GM12878 (cell line): Measurements from ENCODE around the gene PCDHB11. TPM values are rescaled to one million over a fixed set of nuclear protein-coding genes. Genes with fewer than 3 reads are reported as not detected.

Source experiments
- ATAC-seq: fragments of 200-7000 bp; cut with Tn5 transposase; 3 replicates; pipeline ENCODE4 v1.9.1; 2020; ENCODE audit warnings: mild to moderate bottlenecking, moderate library complexity
- BruUV-seq: library from RNA; stranded (reverse); fragments of 400-500 nt; replicated peaks from 2 replicates; lab custom pipeline; 2021; lab: Mats Ljungman, UMichigan
- CTCF ChIA-PET: fragments of 300-600 bp; sonication (Branson Sonifier 250); formaldehyde crosslinking; extraction: SDS; loops from one replicate; lab custom pipeline; 2021; ENCODE audit warnings: inconsistent platforms; lab: Yijun Ruan, JAX
- POLR2A ChIA-PET: fragments of 350-600 bp; formaldehyde crosslinking; extraction: SDS; loops from one replicate; lab custom pipeline; 2021; ENCODE audit warnings: inconsistent platforms; lab: Charles Lee
- RAD21 ChIA-PET: fragments of 300-600 bp; sonication (Branson Sonifier 250); formaldehyde crosslinking; loops from one replicate; lab custom pipeline; 2023; ENCODE audit warnings: antibody characterized with exemption; ENCODE audit not compliant: unreplicated experiment; lab: Charles Lee
- SMC1A ChIA-PET: fragments of 300-600 bp; sonication (Branson Sonifier 250); formaldehyde crosslinking; loops from one replicate; lab custom pipeline; 2023; ENCODE audit not compliant: unreplicated experiment, uncharacterized antibody; lab: Charles Lee
- DNase-seq: peaks from one replicate; pipeline ENCODE4 v3.0.0-alpha.2; 2011; ENCODE audit warnings: low read depth, low spot score
- FAIRE-seq: peaks from 3 replicates; lab custom pipeline; 2011; peaks lifted over from hg19 to GRCh38; lab: Jason Lieb, UNC
- H2AFZ ChIP-seq: 2 replicates; pipeline ENCODE4 v1.6.0; 2011; ENCODE audit warnings: low read depth, low read length, control low read depth; ENCODE audit not compliant: control insufficient read depth
- H3K27ac ChIP-seq: 2 replicates; pipeline ENCODE4 v1.5.1; 2011; ENCODE audit warnings: control low read depth; ENCODE audit not compliant: control insufficient read depth, insufficient read depth
- H3K27me3 ChIP-seq, 2 experiments: replicated peaks in 1 of 2; 2 replicates each; pipeline versions ENCODE4 v1.6.0 to v1.6.1; 2011; ENCODE audit warnings: low read length in 1 of 2; ENCODE audit not compliant: control insufficient read depth in 2 of 2, insufficient read depth in 2 of 2
- H3K36me3 ChIP-seq, 2 experiments: 2 replicates each; pipeline ENCODE4 v1.5.1; 2011; ENCODE audit warnings: low read length in 1 of 2; ENCODE audit not compliant: control insufficient read depth in 2 of 2, insufficient read depth in 2 of 2
- H3K4me1 ChIP-seq: 2 replicates; pipeline ENCODE4 v1.6.1; 2011; ENCODE audit warnings: mild to moderate bottlenecking, low read length, moderate library complexity, mixed read lengths; ENCODE audit not compliant: control insufficient read depth, insufficient read depth
- H3K4me2 ChIP-seq: 2 replicates; pipeline ENCODE4 v1.6.0; 2011; ENCODE audit warnings: control low read depth; ENCODE audit not compliant: control insufficient read depth, insufficient read depth
- H3K4me3 ChIP-seq: fragments of 200-600 bp; sonication (generic); 2 replicates; pipeline ENCODE4 v1.5.1; 2016
- H3K79me2 ChIP-seq: 2 replicates; pipeline ENCODE4 v1.6.0; 2011; ENCODE audit warnings: low read length; ENCODE audit not compliant: control insufficient read depth, insufficient read depth
- H3K9ac ChIP-seq: 2 replicates; pipeline ENCODE4 v1.8.0; 2011; ENCODE audit warnings: low read length, control low read depth, mixed read lengths; ENCODE audit not compliant: control insufficient read depth, insufficient read depth
- H3K9me3 ChIP-seq: replicated peaks from 3 replicates; pipeline ENCODE4 v1.5.1; 2011; ENCODE audit warnings: mild to moderate bottlenecking, low read length; ENCODE audit not compliant: control insufficient read depth, insufficient read depth
- H4K20me1 ChIP-seq: 2 replicates; pipeline ENCODE4 v1.6.0; 2011; ENCODE audit not compliant: control insufficient read depth, insufficient read depth
- CEBPB ChIP-seq, 2 experiments: fragments of 150-350 bp in 1 of 2; IDR thresholded peaks; 2 replicates each; pipeline ENCODE4 v1.6.1; 2012 to 2014; ENCODE audit warnings: low read depth in 2 of 2, low read length in 2 of 2, borderline replicate concordance in 1 of 2, inconsistent platforms in 1 of 2
- CEBPZ ChIP-seq: fragments of 150-350 bp; IDR thresholded peaks from 2 replicates; pipeline ENCODE4 v1.6.1; 2016; ENCODE audit warnings: low read depth, low read length
- EGR1 ChIP-seq, 2 experiments: IDR thresholded peaks; 1 replicate in 1 of 2; 2 replicates in 1 of 2; pipeline ENCODE4 v1.6.1; 2011 to 2012; ENCODE audit warnings: low read depth in 2 of 2, low read length in 2 of 2, borderline replicate concordance in 1 of 2, mild to moderate bottlenecking in 1 of 2, moderate library complexity in 1 of 2
- FOXM1 ChIP-seq: IDR thresholded peaks from 2 replicates; pipeline ENCODE4 v1.6.1; 2012; ENCODE audit warnings: low read depth, mild to moderate bottlenecking, inconsistent platforms, low read length, moderate library complexity
- MYB ChIP-seq: fragments of 150-350 bp; IDR thresholded peaks from 2 replicates; pipeline ENCODE4 v1.6.1; 2014; ENCODE audit warnings: mild to moderate bottlenecking, low read depth, low read length, borderline replicate concordance
- NR2C1 ChIP-seq: fragments of 450-650 bp; IDR thresholded peaks from 2 replicates; pipeline ENCODE4 v1.6.1; 2017; ENCODE audit warnings: antibody characterized with exemption, mild to moderate bottlenecking, moderate library complexity
- PAX8 ChIP-seq: fragments of 450-650 bp; IDR thresholded peaks from 2 replicates; pipeline ENCODE4 v1.6.1; 2017; ENCODE audit warnings: mild to moderate bottlenecking, moderate library complexity
- RELA ChIP-seq: fragments of 450-650 bp; IDR thresholded peaks from 2 replicates; pipeline ENCODE4 v1.8.0; 2014; ENCODE audit warnings: borderline replicate concordance; ENCODE audit not compliant: partially characterized antibody
- SMARCA5 ChIP-seq: fragments of 450-650 bp; IDR thresholded peaks from 2 replicates; pipeline ENCODE4 v1.6.1; 2017; ENCODE audit warnings: mild to moderate bottlenecking
- SMC3 ChIP-seq: IDR thresholded peaks from 2 replicates; pipeline ENCODE4 v1.6.1; 2011; ENCODE audit warnings: low read length, improper control_type of control experiment, borderline replicate concordance
- SP1 ChIP-seq: IDR thresholded peaks from one replicate; pipeline ENCODE4 v1.6.1; 2011; ENCODE audit warnings: low read depth, low read length
- STAT3 ChIP-seq: IDR thresholded peaks from 2 replicates; pipeline ENCODE4 v1.6.1; 2011; ENCODE audit warnings: low read depth, low read length, improper control_type of control experiment
- ZNF384 ChIP-seq: IDR thresholded peaks from 2 replicates; pipeline ENCODE4 v1.6.1; 2012; ENCODE audit warnings: low read depth, mild to moderate bottlenecking, low read length, improper control_type of control experiment, borderline replicate concordance
- WGBS: methylation state at CpG from one replicate; pipeline ENCODE4 v1.1.6; 2016; ENCODE audit warnings: low lambda C conversion rate; ENCODE audit not compliant: insufficient replicate concordance, insufficient coverage; ENCODE audit errors: missing lambda C conversion rate; 5-methylcytosine and 5-hydroxymethylcytosine counted together
- in situ Hi-C: fragments of 300-500 bp; cut with MboI; formaldehyde crosslinking; loops from 9 replicates; pipeline ENCODE4 v1.14.3; 2018; ENCODE audit warnings: mixed read lengths
- intact Hi-C: fragments of 100-400 bp; cut with micrococcal nuclease; formaldehyde crosslinking; loops from one replicate; pipeline ENCODE4 v1.14.2; 2022; ENCODE audit not compliant: unreplicated experiment
- polyA plus RNA-seq, 11 experiments: library from polyadenylated mRNA; depleted of rRNA in 4 of 11; unstranded in 6 of 11; stranded (reverse) in 5 of 11; fragments of >200 nt; fragmentation: Nextera tagmentation in 4 of 11; fragmentation: Illumina TruSeq in 1 of 11; extraction: Ambion mirVana in 4 of 11; extraction: Trizol in 1 of 11; gene quantifications; 1 replicate in 1 of 11; 2 replicates in 10 of 11; pipeline versions ENCODE4 v1.2.1 to v1.2.3, GENCODE V29; 2011 to 2016; ENCODE audit warnings: inconsistent platforms in 2 of 11, missing spikeins in 2 of 11, low read depth in 1 of 11
- total RNA-seq, 4 experiments: library from RNA; depleted of rRNA in 3 of 4; stranded (reverse); fragments of >200 nt in 3 of 4; fragmentation: Illumina TruSeq in 1 of 4; extraction: Trizol in 1 of 4; gene quantifications; 2 replicates each; pipeline versions ENCODE4 v1.2.1 to v1.2.3, GENCODE V29; 2013 to 2021
- TF ChIP-seq, protein P1 (sequence below): IDR thresholded peaks from 2 replicates; pipeline ENCODE4 v1.6.1; 2011; ENCODE audit warnings: low read depth, mild to moderate bottlenecking, low read length, moderate library complexity, borderline replicate concordance; ENCODE audit errors: extremely low read depth
- TF ChIP-seq, protein P2 (sequence below): fragments of 450-650 bp; IDR thresholded peaks from 2 replicates; pipeline ENCODE4 v1.6.1; 2018; ENCODE audit warnings: mild to moderate bottlenecking, low read depth, moderate library complexity; ENCODE audit not compliant: partially characterized antibody

The PCDHB11 gene
- total and polyA plus RNA-seq, 10 of the 15 experiments (the other 5 are each of a cell fraction or from before 2014, with no cell fraction given): not detected

DNA sequence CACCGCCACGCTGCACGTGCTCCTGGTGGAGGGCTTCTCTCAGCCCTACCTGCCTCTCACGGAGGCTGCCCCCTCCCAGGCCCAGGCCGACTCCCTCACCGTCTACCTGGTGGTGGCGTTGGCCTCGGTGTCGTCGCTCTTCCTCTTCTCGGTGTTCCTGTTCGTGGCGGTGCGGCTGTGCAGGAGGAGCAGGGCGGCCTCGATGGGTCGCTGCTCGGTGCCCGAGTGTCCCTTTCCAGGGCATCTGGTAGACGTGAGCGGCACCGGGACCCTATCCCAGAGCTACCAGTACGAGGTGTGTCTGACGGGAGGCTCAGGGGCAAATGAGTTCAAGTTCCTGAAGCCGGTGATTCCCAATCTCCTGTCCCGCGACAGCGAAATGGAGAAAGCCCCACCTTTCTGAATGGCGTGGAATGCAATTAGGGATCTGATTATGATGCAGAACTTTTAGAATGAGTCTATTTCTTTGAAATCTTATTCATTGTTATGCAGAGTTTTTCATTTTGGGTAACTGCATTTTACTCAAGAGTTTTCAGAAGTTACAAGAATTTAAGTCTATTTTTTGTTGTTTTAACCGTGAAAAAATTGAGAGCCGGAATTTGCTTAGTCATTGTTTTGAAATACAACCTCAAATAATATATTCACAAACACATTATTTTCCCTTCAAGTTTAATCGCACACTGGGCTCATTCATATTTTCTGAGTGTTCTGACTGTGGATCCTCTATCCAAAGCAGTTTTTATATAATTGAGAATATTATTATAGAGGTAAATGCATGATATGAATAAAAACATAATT, 37.3 kb downstream of the PCDHB11 start (continued):
- TF ChIP-seq SP1 (no peak), NR2C1 (no peak), SMARCA5 (no peak), FOXM1 (no peak)
- TF ChIP-seq, protein P1, sequence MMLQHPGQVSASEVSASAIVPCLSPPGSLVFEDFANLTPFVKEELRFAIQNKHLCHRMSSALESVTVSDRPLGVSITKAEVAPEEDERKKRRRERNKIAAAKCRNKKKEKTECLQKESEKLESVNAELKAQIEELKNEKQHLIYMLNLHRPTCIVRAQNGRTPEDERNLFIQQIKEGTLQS: no peak

DNA sequence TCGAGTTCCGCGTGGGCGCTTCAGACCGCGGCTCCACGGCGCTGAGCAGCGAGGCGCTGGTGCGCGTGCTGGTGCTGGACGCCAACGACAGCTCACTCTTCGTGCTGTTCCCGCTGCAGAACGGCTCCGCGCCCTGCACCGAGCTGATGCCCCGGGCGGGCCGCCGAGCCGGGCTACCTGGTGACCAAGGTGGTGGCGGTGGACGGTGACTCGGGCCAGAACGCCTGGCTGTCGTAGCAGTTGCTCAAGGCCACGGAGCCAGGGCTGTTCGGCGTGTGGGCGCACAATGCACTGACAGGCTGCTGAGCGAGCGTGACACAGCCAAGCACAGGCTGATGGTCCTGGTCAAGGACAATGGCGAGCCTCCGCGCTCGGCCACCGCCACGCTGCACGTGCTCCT, 42.1 kb downstream of the PCDHB11 start:
- CTCF ChIA-PET: no interaction called here
- in situ Hi-C loops: no loop called here
- TF ChIP-seq EGR1 (IDR thresholded peaks at IDR 0.05; ENCODE audit: borderline replicate concordance in 1 of 2, low read depth in 2 of 2, low read length in 2 of 2) (no peak), SMC3 (no peak), RELA (no peak), MYB (no peak), STAT3 (no peak), CEBPZ (no peak), CEBPB (IDR thresholded peaks at IDR 0.05; ENCODE audit: borderline replicate concordance in 1 of 2, low read depth in 2 of 2, low read length in 2 of 2) (no peak), ZNF384 (no peak), PAX8 (no peak)
- TF ChIP-seq, protein P2, sequence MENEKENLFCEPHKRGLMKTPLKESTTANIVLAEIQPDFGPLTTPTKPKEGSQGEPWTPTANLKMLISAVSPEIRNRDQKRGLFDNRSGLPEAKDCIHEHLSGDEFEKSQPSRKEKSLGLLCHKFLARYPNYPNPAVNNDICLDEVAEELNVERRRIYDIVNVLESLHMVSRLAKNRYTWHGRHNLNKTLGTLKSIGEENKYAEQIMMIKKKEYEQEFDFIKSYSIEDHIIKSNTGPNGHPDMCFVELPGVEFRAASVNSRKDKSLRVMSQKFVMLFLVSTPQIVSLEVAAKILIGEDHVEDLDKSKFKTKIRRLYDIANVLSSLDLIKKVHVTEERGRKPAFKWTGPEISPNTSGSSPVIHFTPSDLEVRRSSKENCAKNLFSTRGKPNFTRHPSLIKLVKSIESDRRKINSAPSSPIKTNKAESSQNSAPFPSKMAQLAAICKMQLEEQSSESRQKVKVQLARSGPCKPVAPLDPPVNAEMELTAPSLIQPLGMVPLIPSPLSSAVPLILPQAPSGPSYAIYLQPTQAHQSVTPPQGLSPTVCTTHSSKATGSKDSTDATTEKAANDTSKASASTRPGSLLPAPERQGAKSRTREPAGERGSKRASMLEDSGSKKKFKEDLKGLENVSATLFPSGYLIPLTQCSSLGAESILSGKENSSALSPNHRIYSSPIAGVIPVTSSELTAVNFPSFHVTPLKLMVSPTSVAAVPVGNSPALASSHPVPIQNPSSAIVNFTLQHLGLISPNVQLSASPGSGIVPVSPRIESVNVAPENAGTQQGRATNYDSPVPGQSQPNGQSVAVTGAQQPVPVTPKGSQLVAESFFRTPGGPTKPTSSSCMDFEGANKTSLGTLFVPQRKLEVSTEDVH: no peak

More for the DNA sequence above, 42.1 kb downstream of the PCDHB11 start:
- Histone ChIP-seq H3K9ac (no peak overlapping the region), H3K79me2 (no peaks in the 10 kb centered on the region), H3K36me3 (no peaks in the 10 kb centered on the region), H3K4me3 (no peak overlapping the region), H2AFZ (no peak overlapping the region), H3K9me3 (peaks cover 3% of the 10 kb centered on the region; the same call in 1 of the 3 replicates), H3K27ac (no peak overlapping the region), H4K20me1 (no peaks in the 10 kb centered on the region), H3K4me2 (no peak overlapping the region), H3K27me3 (no peaks in the 10 kb centered on the region), H3K4me1 (no peaks in the 10 kb centered on the region)
- FAIRE-seq: no peak
- RAD21 ChIA-PET: no interaction called here
- intact Hi-C loops: no loop called here
- no peak for DNase-seq
- BruUV-seq: no TSS peak
- no peak for ATAC-seq
- WGBS: 70% methylated on average over 37 of the region's 43 CpGs
- POLR2A ChIA-PET: no interaction called here
- SMC1A ChIA-PET: no interaction called here
